K562 (cell line): ENCODE measurements around the gene CBL. TPM values are rescaled to one million over a fixed set of nuclear protein-coding genes. Genes with fewer than 3 reads are reported as not detected.

Source experiments
- ATAC-seq: fragments of 200-7000 bp; cut with Tn5 transposase; 3 replicates; pipeline ENCODE4 v1.9.1; 2020; ENCODE audit warnings: moderate library complexity
- BruUV-seq: library from RNA; stranded (reverse); fragments of 400-500 nt; replicated peaks from 2 replicates; lab custom pipeline; 2021; lab: Mats Ljungman, UMichigan
- CTCF ChIA-PET: fragments of 300-600 bp; formaldehyde crosslinking; extraction: SDS; loops from one replicate; lab custom pipeline; 2021; ENCODE audit warnings: low intra/inter-chr PET ratio; lab: Yijun Ruan, JAX
- POLR2A ChIA-PET: fragments of 300-600, 350-650 bp; sonication (Branson Sonifier 250); formaldehyde crosslinking; extraction: SDS; loops from one replicate; lab custom pipeline; 2021; ENCODE audit warnings: antibody characterized with exemption, inconsistent platforms; lab: Yijun Ruan, JAX
- DNase-seq, 4 experiments: peaks; one replicate each; pipeline versions ENCODE4 v3.0.0 to v3.0.0-alpha.2; 2011 to 2018; ENCODE audit warnings: low spot score in 3 of 4, mixed read lengths in 3 of 4; ENCODE audit errors: extremely low read depth in 1 of 4
- FAIRE-seq: peaks from 2 replicates; lab custom pipeline; 2011; peaks lifted over from hg19 to GRCh38; lab: Jason Lieb, UNC
- H2AFZ ChIP-seq: 2 replicates; pipeline ENCODE4 v1.6.0; 2011; ENCODE audit warnings: low read depth, low read length, control low read depth, inconsistent platforms
- H3K27ac ChIP-seq: fragments of 200-600 bp; 3 replicates; pipeline ENCODE4 v1.8.0; 2011; ENCODE audit warnings: low read depth, mild to moderate bottlenecking, control low read depth, inconsistent platforms, low read length, moderate library complexity, mixed read lengths; ENCODE audit errors: extremely low read depth
- H3K27me3 ChIP-seq, 2 experiments: fragments of 300-600 bp in 1 of 2; 2 replicates in 1 of 2; 3 replicates in 1 of 2; pipeline versions ENCODE4 v1.6.0 to v1.8.0; 2011; ENCODE audit warnings: inconsistent platforms in 2 of 2, low read length in 2 of 2, mild to moderate bottlenecking in 1 of 2, mixed read lengths in 1 of 2, moderate library complexity in 1 of 2; ENCODE audit not compliant: control insufficient read depth in 2 of 2, insufficient read depth in 2 of 2
- H3K36me3 ChIP-seq: fragments of 300-600 bp; 3 replicates; pipeline ENCODE4 v1.8.0; 2011; ENCODE audit warnings: mild to moderate bottlenecking, low read length, inconsistent platforms; ENCODE audit not compliant: control insufficient read depth, insufficient read depth
- H3K4me1 ChIP-seq, 2 experiments: fragments of 200-600 bp in 1 of 2; replicated peaks in 1 of 2; 2 replicates in 1 of 2; 3 replicates in 1 of 2; pipeline versions ENCODE4 v1.5.1 to v1.8.0; 2011; ENCODE audit warnings: inconsistent platforms in 2 of 2, low read length in 2 of 2, mild to moderate bottlenecking in 1 of 2, mixed read lengths in 1 of 2, moderate library complexity in 1 of 2; ENCODE audit not compliant: control insufficient read depth in 2 of 2, insufficient read depth in 2 of 2
- H3K4me2 ChIP-seq: 2 replicates; pipeline ENCODE4 v1.6.1; 2011; ENCODE audit warnings: low read length, control low read depth, inconsistent platforms, mixed read lengths; ENCODE audit not compliant: insufficient read depth
- H3K4me3 ChIP-seq: fragments of 200-600 bp; sonication (generic), shearing (Covaris generic); 2 replicates; pipeline ENCODE4 v1.5.1; 2016; ENCODE audit warnings: control low read depth, inconsistent platforms
- H3K79me2 ChIP-seq: fragments of 200-600 bp; 3 replicates; pipeline ENCODE4 v1.8.0; 2011; ENCODE audit warnings: low read length, inconsistent platforms; ENCODE audit not compliant: control insufficient read depth, insufficient read depth
- H3K9ac ChIP-seq, 2 experiments: 2 replicates each; pipeline versions ENCODE4 v1.6.0 to v1.6.1; 2011; ENCODE audit warnings: low read depth in 2 of 2, low read length in 2 of 2, control low read depth in 1 of 2, inconsistent platforms in 1 of 2, mild to moderate bottlenecking in 1 of 2, mixed read lengths in 1 of 2; ENCODE audit not compliant: insufficient read depth in 1 of 2
- H3K9me1 ChIP-seq: one replicate; pipeline ENCODE4 v1.6.0; 2011; ENCODE audit warnings: inconsistent platforms, mild to moderate bottlenecking, low read length, moderate library complexity; ENCODE audit not compliant: control insufficient read depth, insufficient read depth
- H3K9me3 ChIP-seq: replicated peaks from 2 replicates; pipeline ENCODE4 v1.5.1; 2011; ENCODE audit warnings: low read depth, low read length, inconsistent platforms; ENCODE audit not compliant: control insufficient read depth, insufficient read depth
- H4K20me1 ChIP-seq: replicated peaks from 2 replicates; pipeline ENCODE4 v1.6.1; 2011; ENCODE audit warnings: low read length, inconsistent platforms, mixed read lengths; ENCODE audit not compliant: control insufficient read depth, insufficient read depth
- ARID4B ChIP-seq: sonication (generic); formaldehyde crosslinking; IDR thresholded peaks from 2 replicates; pipeline ENCODE4 v1.8.0; 2022; ENCODE audit warnings: mild to moderate bottlenecking, missing genetic modification reagents
- CAMTA2 ChIP-seq: fragments of 250-450 bp; sonication (Bioruptor Pico); conservative IDR thresholded peaks from 2 replicates; pipeline ENCODE4 v1.5.1; 2022
- CBFA2T3 ChIP-seq: fragments of 450-650 bp; IDR thresholded peaks from 2 replicates; pipeline ENCODE4 v1.6.1; 2017
- GABPA ChIP-seq: fragments of 200-800 bp; sonication (Bioruptor generic); conservative IDR thresholded peaks from 2 replicates; pipeline ENCODE4 v1.6.1; 2016; ENCODE audit warnings: low read depth, missing genetic modification characterization, missing compliant biosample characterization
- HNRNPUL1 ChIP-seq: fragments of 200-400 bp; formaldehyde crosslinking; IDR thresholded peaks from 2 replicates; pipeline ENCODE4 v1.6.1; 2017; ENCODE audit warnings: low read length
- MCM7 ChIP-seq, 2 experiments: fragments of 450-650 bp; IDR thresholded peaks; 2 replicates each; pipeline ENCODE4 v1.6.1; 2016 to 2018
- PBX2 ChIP-seq, 2 experiments: IDR thresholded peaks in 1 of 2; conservative IDR thresholded peaks in 1 of 2; 2 replicates each; pipeline ENCODE4 v1.6.1; 2016; ENCODE audit warnings: low read depth in 2 of 2, mild to moderate bottlenecking in 1 of 2, missing compliant biosample characterization in 1 of 2, missing genetic modification characterization in 1 of 2, moderate library complexity in 1 of 2
- POLR2B ChIP-seq: fragments of 450-650 bp; IDR thresholded peaks from 2 replicates; pipeline ENCODE4 v1.6.1; 2018; ENCODE audit warnings: low read depth; ENCODE audit not compliant: partially characterized antibody
- RNF2 ChIP-seq: sonication (generic); IDR thresholded peaks from 2 replicates; pipeline ENCODE4 v1.6.1; 2016
- SAFB ChIP-seq: fragments of 200-400 bp; formaldehyde crosslinking; IDR thresholded peaks from 2 replicates; pipeline ENCODE4 v1.6.1; 2017; ENCODE audit warnings: low read depth, low read length, borderline replicate concordance
- SMARCA4 ChIP-seq: fragments of 450-650 bp; IDR thresholded peaks from 2 replicates; pipeline ENCODE4 v1.6.1; 2016
- SNRNP70 ChIP-seq: fragments of 200-400 bp; formaldehyde crosslinking; optimal IDR thresholded peaks from 2 replicates; pipeline ENCODE3; 2017; ENCODE audit warnings: low read depth, low read length
- TFAP4 ChIP-seq: sonication (generic); formaldehyde crosslinking; IDR thresholded peaks from 2 replicates; pipeline ENCODE4 v1.8.0; 2022; ENCODE audit warnings: missing genetic modification reagents, mild to moderate bottlenecking, moderate library complexity, borderline replicate concordance
- ZFP1 ChIP-seq: fragments of 450-650 bp; formaldehyde crosslinking; IDR thresholded peaks from 2 replicates; pipeline ENCODE4 v1.4.0; 2020; ENCODE audit warnings: mild to moderate bottlenecking, mixed read lengths
- WGBS: fragments of 100-300 bp; shearing (Covaris generic); methylation state at CpG from one replicate; pipeline ENCODE4 v1.1.6; 2016; ENCODE audit warnings: low coverage, mixed read lengths; ENCODE audit not compliant: insufficient coverage; ENCODE audit errors: missing lambda C conversion rate; 5-methylcytosine and 5-hydroxymethylcytosine counted together
- in situ Hi-C: fragments of 300-500 bp; cut with MboI; formaldehyde crosslinking; loops from 4 replicates; pipeline ENCODE4 v1.15.0; 2018; ENCODE audit warnings: inconsistent platforms, mixed read lengths
- intact Hi-C: fragments of 100-400 bp; cut with micrococcal nuclease; formaldehyde crosslinking; loops from 2 replicates; pipeline ENCODE4 v1.14.2; 2022
- polyA plus RNA-seq, 8 experiments: library from polyadenylated mRNA; depleted of rRNA in 4 of 8; stranded (reverse) in 5 of 8; unstranded in 3 of 8; fragments of >200 nt; fragmentation: Nextera tagmentation in 2 of 8; fragmentation: Illumina TruSeq in 1 of 8; extraction: Ambion mirVana in 2 of 8; extraction: Trizol in 1 of 8; gene quantifications; 2 replicates each; pipeline versions ENCODE4 v1.2.1 to v1.2.3, GENCODE V29; 2011 to 2014; ENCODE audit warnings: inconsistent platforms in 1 of 8, missing spikeins in 1 of 8
- total RNA-seq, 7 experiments: library from RNA; depleted of rRNA in 6 of 7; stranded (reverse); fragments of >200 nt in 6 of 7; fragmentation: Illumina TruSeq in 2 of 7; extraction: Trizol in 2 of 7; gene quantifications; 2 replicates each; pipeline versions ENCODE4 v1.2.1 to v1.2.3, GENCODE V29; 2011 to 2021; ENCODE audit warnings: low replicate concordance in 1 of 7

Gene CBL
- total and polyA plus RNA-seq, 9 of the 15 experiments (the other 6 are each of a cell fraction or from before 2014, with no cell fraction given): 3.2 to 24.9 (median 9.9) TPM

GRCh38 chr11:119262668-119263351 is 56.7 kb downstream of the CBL start:
- H3K27me3 ChIP-seq: no peaks in the 10 kb centered on the region
- WGBS: 31% methylated on average over 5 of the region's 5 CpGs
- H3K9me1 ChIP-seq: no peaks in the 10 kb centered on the region
- no TSS peak for BruUV-seq
- no peaks in the 10 kb centered on the region for H3K36me3 ChIP-seq
- DNase-seq (peak in 2 of 4 experiments; percentile 19 to 27), ATAC-seq (peak; percentile 75), FAIRE-seq (no peak)
- H3K79me2 ChIP-seq: peaks cover 34% of the 10 kb centered on the region
- no peak overlapping the region for H3K4me2 ChIP-seq
- H3K9me3 ChIP-seq: no peaks in the 10 kb centered on the region
- no peak overlapping the region for H2AFZ ChIP-seq
- intact Hi-C loops: no loop called here
- CTCF ChIA-PET: no interaction called here
- in situ Hi-C loops: no loop called here
- POLR2A ChIA-PET: interaction anchor here (0.6 to 1.8 kb wide), 6 partner anchors 8 to 147 kb away, joined by 3 to 5 read pairs (median 4); no protein-coding TSS in a partner anchor
- no peak overlapping the region for H3K9ac ChIP-seq
- peaks cover 0 to 37% of the 10 kb centered on the region in 2 experiments; a peak in 4 of 5 replicates for H3K4me1 ChIP-seq
- H3K4me3 ChIP-seq: no peak overlapping the region
- no peaks in the 10 kb centered on the region for H4K20me1 ChIP-seq
- peak overlapping the region; percentile 11; the same call in 1 of the 3 replicates for H3K27ac ChIP-seq
- no peak for TF ChIP-seq ARID4B (CRISPR knock-in tag)
- TF ChIP-seq CBFA2T3: no peak
- no peak for TF ChIP-seq PBX2 (CRISPR knock-in tag; IDR thresholded peaks at IDR 0.05; ENCODE audit: low read depth)
- no peak for TF ChIP-seq PBX2 (tag; conservative IDR thresholded peaks at IDR 0.05; ENCODE audit: low read depth)
- TF ChIP-seq ZFP1 (CRISPR knock-in tag): no peak
- TF ChIP-seq SAFB: no peak
- TF ChIP-seq MCM7 (IDR thresholded peaks at IDR 0.05): no peak
- TF ChIP-seq TFAP4: no peak
- no peak for TF ChIP-seq HNRNPUL1
- no peak for TF ChIP-seq POLR2B
- no peak for TF ChIP-seq CAMTA2 (CRISPR knock-in tag)
- peak; percentile 49; the same call in 1 of the 2 replicates for TF ChIP-seq SMARCA4
- TF ChIP-seq RNF2: no peak
- no peak for TF ChIP-seq SNRNP70
- TF ChIP-seq GABPA (tag): 0 out of 2 replicates have a peak, but pooled peaks have one; percentile 1
